VCaP (cell line): Measurements from ENCODE around the gene WNT16.

Experiments used
- H3K27ac ChIP-seq: fragments of 450-650 bp; 2 replicates; pipeline ENCODE4 v1.5.1; 2017
- TF ChIP-seq, protein P1 (sequence below): fragments of 450-650 bp; conservative IDR thresholded peaks from 2 replicates; pipeline ENCODE4 v1.5.1; 2017; ENCODE audit warnings: mild to moderate bottlenecking, moderate library complexity

The WNT16 gene

DNA sequence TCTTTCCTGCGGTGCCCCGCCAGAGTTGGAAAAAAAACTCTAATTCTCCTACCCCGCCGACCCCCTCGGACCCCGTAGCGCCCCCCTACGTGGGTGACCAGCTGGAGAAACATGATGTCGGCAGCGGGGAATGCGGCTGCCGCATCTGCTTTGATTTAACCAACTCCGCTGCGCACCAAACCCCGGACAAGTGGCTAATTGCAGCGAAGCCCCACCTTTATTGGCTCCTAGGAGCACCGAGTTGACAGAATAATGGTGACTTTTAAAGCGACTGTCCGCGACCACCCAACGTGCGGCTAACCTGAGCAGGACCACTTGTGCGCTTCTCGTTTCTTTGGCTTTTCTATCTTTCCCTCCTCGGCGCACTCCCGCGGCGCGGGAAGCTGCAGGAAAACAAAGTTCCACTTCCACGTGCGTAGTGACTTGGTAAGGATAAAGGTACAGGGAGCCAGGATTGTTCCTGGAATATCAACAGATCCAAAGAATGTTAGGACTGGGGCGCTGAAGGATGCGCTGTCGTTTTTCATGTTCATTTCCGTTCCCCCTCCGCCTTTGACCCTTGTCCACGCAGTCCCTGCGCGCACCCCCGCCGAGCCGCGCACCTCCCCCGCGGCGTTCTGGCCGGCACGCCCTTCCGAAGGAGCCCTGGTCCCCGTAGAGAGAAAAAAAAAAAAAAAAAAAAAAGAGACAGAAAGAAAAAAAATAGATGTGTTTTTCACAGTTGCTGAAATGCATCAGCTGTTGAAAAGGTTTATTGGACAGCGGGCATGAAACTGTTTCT, 1.4 kb downstream of the WNT16 start:
- TF ChIP-seq, protein P1, sequence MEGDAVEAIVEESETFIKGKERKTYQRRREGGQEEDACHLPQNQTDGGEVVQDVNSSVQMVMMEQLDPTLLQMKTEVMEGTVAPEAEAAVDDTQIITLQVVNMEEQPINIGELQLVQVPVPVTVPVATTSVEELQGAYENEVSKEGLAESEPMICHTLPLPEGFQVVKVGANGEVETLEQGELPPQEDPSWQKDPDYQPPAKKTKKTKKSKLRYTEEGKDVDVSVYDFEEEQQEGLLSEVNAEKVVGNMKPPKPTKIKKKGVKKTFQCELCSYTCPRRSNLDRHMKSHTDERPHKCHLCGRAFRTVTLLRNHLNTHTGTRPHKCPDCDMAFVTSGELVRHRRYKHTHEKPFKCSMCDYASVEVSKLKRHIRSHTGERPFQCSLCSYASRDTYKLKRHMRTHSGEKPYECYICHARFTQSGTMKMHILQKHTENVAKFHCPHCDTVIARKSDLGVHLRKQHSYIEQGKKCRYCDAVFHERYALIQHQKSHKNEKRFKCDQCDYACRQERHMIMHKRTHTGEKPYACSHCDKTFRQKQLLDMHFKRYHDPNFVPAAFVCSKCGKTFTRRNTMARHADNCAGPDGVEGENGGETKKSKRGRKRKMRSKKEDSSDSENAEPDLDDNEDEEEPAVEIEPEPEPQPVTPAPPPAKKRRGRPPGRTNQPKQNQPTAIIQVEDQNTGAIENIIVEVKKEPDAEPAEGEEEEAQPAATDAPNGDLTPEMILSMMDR = no peak
- H3K27ac ChIP-seq = no peak overlapping the region

- H3K27ac ChIP-seq = no peak overlapping the region
- TF ChIP-seq, protein P1 = no peak
Measured at GRCh38 chr7:121331048-121331447, 2.2 kb downstream of the WNT16 start.

DNA sequence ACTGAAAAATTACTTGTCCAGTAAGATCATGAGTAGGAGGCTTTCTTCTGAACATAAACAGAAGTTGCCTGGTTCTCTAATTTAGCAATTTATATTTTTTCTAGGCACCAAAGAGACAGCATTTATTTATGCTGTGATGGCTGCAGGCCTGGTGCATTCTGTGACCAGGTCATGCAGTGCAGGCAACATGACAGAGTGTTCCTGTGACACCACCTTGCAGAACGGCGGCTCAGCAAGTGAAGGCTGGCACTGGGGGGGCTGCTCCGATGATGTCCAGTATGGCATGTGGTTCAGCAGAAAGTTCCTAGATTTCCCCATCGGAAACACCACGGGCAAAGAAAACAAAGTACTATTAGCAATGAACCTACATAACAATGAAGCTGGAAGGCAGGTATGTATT, 2.8 kb downstream of the WNT16 start:
- TF ChIP-seq, protein P1 = no peak
- no peak overlapping the region for H3K27ac ChIP-seq

DNA sequence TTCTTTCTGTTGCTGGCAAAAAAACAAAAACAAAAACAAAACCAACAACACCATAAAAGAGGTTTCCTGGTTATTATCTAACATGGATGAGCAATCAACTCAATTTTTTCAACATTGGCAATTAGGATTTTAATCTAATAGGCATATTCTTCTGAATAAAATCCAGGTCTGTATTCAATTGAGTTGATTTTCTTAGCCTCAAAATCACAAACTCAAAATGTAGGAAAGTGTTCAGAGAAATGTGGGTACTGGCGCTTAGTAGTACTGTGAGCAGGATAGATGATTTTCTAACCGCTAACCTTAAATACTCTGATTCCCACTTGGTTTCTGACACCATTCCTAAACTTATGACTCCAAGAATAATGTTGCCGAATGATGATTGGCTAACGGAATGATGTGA, 5.6 kb downstream of the WNT16 start:
- no peak overlapping the region for H3K27ac ChIP-seq
- TF ChIP-seq, protein P1 = no peak

- TF ChIP-seq, protein P1 = no peak
- no peak overlapping the region for H3K27ac ChIP-seq
Measured at GRCh38 chr7:121334875-121335648, 6.3 kb downstream of the WNT16 start.

GRCh38 chr7:121336579-121336978, 7.8 kb downstream of the WNT16 start:
- H3K27ac ChIP-seq = no peak overlapping the region

DNA sequence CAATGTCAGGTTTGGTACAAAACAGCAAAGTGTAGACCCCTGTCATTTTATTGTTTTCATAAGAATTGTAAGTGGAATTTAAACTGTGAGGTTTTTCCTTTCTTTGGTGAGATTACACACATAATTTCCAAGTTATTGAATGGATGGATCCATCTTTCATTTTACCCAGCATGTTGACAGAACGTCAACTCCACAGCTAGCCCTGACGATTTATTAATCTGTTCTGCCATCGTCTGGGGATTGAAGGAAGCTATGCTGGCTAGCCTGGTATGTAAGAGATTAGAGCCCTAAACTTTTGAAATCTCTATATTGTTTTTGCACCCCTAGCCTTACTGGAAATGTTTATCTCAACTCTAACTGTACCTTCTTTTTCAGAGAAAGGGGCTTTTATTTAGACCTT, 8.6 kb downstream of the WNT16 start:
- TF ChIP-seq, protein P1 = peak; percentile 81
- no peak overlapping the region for H3K27ac ChIP-seq

More at GRCh38 chr7:121336579-121336978, 7.8 kb downstream of the WNT16 start:
- TF ChIP-seq, protein P1 = no peak
